HG03571 (cell line): Measurements from ENCODE around the gene NTSR1.

Experiments used
- ATAC-seq: cut with Tn5 transposase; IDR thresholded peaks from one replicate; pipeline ENCODE4 v1.9.1; 2021; ENCODE audit not compliant: unreplicated experiment

The NTSR1 gene

DNA sequence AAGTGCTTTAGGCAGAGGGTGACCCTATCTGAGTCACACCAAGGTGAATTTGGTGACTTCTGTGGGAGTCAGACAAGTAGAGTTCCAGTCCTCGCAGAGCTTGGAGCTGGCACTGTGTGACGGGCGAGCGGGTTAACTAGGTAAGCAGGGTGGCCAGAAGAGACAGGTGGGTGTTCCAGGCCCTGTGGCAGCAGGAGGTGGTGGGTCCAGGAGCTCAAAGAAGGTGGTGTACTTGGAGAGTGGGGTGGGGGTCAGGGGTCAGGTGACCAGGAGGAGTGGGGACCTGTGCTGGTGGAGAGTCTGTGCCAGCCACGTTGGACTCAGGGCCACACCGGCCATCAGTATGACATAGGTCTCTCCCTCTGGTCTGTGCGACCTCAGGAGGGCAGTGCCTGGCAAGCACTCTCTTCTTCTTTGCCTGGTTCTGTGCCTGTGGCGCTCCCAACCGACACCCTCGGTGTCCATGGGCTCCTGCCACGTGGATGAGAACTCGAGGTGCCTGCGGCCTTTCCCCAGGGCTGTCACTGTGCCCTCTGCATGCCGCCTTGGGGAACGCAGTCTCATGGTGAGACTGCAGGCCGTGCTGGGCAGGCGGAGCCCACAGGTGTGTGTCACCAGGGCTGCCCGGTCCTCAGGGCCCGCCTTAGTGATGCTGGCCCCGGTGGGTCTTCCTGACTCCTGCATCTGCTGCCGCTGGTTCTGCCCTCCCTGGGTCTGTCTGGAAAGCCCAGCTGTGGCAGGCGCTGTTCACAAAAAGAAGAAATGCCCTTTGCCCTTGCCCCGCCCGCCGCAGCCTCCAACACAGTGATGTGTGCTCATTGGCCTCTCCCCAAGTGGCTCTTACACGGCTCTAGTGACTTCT lies 89.3 kb downstream of the NTSR1 start:
- ATAC-seq: no peak

DNA sequence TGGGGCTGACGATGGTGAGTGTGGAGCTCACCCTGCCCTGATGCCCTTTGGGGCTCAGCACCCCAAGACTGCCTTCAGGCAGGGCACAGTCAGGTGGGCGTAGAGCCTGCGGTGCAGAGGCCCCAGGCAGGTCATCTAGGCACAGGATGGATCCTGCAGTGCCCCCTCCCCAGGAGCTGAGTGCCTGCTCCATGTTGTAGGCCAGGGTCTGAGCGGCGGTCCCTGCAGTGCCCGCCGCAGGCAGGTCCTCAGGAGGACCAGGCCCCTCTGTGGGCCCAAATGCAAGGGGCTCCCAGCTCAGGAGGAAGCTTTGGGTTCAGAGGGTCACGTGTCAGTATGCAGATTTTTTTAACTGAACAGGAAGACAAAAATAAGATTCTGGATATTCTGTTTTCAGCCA lies 90.4 kb downstream of the NTSR1 start:
- no peak for ATAC-seq

DNA sequence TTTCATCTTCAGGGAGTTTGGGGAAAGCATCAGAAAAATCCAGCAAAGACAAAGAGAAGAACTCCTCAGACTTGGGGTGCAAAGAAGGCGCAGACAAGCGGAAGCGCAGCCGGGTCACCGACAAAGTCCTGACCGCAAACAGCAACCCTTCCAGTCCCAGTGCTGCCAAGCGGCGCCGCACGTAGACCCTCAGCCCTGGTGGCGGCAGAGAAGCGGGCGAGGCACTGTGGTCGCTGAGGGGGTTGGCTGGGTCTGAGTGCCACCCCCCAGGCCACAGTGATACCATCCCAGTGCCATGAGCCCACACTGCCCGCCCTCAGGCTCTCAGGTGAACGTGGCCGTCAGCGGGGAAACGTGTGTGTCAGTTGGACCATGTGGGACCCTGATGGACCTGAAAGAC lies 90.8 kb downstream of the NTSR1 start:
- no peak for ATAC-seq

DNA sequence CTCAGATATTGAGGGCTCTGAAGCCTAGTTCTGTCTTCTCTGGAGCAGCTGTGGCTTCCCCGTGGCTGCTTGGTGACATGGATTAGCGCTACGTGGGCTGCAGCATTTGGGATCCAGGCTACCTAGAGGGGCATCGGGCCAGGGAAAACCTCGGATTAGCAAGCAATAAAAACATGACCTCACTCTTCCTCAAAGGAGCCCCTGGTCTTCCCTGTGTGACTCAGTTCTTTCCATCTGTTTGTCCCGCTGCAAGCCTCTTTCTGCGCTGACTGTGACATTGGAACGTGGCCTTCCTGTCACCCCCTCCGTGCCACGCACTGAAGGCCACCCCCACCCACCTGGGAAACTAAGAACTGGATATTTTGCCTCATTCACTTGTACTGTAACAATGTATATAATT lies 91.2 kb downstream of the NTSR1 start:
- no peak for ATAC-seq

DNA sequence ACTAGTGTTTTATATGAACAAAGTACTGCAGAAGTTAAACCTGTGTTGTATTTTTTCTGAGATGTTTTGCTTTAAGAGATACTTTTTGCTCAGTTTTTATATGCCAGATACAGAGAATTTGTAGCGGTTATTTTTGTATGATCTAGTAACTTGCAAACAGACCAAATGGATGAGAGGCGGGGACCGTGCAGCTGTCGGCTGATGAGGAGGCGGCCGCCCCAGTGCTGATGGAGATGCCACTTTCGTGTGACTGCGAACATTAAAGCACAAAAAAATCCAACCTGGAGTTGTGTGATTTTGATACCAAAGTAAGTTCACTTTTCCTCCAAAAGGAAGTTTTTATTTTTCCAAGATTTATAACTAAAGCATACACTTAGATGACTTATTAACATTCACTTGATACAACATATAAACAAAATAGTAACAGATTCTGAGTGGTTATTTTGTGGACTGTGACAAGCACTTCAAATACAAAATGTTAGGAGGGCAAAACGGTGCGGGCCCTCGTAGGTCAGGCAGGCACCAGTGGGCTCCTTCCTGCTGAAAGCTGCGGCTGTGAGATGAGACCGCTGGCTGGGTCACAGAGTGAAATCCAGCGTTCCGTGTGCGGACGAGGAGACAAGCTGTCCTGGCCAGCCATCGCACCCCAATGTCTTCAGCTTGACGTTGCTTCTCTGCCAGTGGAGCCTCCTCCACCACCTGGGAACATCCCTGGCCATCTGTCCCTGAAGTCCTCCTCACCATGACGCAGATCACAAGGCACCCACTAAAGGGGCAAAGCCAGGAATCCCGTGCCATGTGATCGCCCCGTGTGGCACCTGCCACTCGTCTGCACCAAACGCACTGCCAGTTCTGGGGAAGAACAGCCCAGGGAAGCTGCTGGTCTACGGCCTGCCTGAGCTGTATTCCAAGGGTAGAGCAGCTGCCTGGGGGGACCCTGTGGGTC lies 92.0 kb downstream of the NTSR1 start:
- ATAC-seq: no peak

DNA sequence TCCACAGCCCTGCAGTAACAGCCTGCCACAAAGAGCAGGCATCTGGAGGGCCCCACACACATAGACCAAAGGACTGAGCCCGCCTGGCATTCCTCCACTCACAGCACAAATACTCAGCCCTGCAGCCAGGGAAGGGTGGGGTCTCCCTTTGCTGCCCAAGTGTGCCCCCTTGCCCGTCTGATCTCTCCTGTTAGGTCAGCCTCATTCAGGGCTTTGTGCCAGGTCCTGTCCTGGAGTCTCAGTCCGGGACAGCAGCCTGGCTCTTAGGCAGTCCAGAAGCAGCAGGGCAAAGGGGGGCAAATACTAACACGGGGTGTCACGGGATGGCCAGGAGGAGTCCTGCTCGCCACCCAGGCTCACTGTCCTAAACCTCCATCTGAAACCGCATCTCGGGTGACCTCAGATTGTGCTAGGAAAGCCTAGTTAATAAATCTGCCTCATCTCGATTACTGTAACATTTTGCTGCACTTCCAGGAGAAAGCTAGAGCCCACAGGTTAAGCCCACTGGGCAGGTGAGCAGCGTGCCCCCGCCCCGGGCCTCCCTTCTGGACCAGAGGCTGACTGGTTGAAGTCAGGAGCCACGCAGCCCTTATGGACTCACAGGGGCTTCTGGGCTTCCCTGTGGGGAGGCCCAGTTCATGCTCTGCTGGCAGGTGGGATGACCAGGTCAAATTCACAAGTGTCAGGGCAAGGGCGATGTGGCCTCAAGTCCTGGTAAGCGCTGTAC lies 92.8 kb downstream of the NTSR1 start:
- ATAC-seq: no peak

DNA sequence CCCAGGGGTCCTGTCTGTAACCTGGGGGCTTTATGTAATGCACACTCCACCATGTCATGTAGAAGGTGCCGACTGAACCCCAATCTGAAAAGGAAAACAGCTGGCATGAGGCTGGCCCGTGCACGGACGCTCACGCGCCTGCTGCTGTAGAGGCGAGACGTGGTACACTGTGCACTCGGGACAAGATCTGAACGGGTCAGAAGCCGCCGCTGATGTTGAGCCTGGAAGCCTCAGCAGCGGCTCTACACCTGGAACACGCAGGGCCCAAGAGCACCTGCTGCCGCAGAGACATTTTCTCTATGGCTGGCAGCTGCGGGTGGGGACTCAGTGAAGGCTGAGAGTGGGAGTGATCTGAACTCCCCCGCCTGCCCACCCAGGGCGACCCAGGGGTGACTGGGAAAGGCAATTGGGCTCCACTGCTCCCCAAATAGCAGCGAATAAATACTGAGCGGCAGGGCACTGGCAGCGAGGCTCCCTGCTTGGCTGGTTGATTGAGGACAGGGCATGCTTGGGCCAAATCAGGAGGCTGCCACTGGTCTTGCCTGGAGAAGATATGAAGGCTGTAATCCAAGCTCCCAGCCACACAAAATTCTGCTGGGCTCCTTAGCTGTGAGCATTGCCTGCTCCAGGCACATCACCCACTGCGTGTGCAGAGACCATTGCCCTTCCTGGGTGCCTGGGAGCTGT lies 93.5 kb downstream of the NTSR1 start:
- ATAC-seq: no peak

DNA sequence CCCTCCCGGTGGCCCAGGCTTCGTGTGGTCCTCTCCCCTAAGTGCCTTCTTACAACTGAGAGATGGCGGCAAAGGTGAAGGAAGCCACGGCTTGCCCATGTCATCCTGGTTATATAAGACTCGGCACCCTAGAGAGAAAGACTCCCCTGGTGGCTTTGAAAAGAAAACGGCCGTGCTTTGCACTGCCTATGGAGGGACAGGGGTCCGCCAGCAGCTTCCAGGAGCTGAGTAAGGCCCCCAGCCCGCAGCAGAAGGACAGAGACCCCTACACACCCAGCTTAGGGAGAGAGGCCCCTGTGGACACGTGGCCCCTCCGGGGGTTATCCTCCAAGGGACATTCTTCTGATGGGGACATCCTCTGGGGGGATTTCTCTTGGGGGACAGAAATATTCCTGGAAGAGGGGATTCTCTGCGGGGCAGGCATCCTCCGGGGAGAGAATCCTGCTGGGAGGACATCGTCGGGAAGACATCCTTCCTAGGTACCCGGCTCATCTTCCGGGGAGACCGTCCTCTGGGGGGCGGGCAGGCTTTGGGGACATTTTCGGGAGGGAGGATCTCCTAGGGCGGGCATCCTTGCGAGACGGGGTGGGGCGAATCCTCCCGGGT lies 95.5 kb downstream of the NTSR1 start:
- ATAC-seq: no peak

DNA sequence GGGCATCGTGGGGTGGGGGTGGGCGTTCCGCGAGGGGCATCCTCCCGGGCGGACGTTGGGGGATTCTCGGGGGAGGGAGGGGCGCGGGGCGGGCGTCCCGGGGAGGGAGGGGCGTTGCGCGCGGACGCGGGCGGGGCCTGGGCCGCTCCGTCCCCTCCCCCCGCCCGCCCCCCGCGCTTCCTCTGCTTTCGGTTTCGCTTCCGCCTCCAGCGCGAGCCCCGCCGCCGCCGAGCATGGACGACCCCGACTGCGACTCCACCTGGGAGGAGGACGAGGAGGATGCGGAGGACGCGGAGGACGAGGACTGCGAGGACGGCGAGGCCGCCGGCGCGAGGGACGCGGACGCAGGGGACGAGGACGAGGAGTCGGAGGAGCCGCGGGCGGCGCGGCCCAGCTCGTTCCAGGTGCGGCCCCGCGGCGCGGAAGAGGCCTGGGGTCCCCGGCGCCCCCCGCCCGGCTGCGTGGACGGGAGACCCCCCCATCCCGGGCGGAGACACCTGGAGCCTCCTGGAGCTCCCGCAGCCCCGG lies 96.1 kb downstream of the NTSR1 start, which contains the start of gene OGFR:
Gene OGFR (plus strand): TSS at position 209 of the 528 bp plus-strand sequence. CDS start 25 bp downstream, at position 234.
- ATAC-seq: no peak

DNA sequence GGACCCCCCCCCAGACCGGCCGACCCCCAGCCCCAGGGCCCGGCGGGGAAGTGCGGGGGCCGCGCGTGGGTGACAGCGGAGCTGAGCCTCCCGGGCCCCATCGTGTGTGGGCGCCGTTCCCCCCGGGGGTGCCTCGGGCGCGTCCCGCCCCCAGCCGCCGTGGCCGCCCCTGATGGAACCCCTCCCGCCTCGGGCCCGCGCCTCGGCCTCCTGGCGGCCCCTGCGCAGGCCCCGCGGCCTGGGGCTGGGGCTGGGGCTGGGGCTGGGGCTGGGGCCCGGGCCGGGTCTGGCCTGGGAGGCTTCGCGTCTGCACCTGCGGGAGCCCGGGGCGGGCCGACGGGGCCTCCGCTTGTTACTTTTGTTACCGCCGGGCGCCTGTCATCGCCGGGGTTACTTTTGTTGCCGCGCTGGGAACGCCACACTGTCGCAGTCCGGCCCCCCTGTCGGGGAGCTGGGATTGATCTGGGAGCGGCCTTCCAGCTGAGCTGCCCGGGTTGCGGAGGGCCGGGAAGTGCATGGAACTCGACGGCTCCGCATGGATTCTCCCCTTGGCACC lies 96.6 kb downstream of the NTSR1 start:
- ATAC-seq: no peak

DNA sequence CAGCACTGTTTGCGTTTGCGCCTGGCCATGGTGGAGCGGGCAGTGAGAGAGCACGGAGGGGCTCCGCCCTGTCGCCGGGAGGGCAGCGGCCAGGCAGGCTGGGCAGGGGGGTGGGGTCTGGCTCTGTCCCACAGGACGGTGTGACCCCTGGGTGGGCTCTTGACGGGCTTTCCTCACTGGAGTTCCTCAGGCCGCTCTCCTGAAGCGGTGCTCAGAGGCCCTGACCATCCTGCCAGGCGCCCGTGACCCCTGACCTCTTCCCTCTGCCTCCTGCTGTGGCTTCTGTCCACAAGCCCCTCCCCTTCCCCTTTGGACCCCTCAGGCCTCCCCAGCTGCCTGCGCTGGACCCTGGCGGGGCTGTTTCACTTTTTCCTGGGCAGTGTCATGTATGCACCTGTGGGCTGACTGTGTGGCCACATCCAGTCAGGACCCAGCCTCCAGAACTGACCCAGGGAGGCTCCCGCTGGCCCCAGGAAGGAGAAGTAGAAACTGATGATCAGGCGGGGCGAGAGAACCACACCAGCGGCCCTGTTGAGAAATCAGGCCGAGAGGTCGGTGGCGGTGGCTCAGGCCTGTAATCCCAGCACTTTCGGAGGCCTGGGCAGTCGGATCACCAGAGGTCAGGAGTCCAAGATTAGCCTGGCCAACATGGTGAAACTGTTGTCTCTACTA lies 97.2 kb downstream of the NTSR1 start:
- no peak for ATAC-seq

DNA sequence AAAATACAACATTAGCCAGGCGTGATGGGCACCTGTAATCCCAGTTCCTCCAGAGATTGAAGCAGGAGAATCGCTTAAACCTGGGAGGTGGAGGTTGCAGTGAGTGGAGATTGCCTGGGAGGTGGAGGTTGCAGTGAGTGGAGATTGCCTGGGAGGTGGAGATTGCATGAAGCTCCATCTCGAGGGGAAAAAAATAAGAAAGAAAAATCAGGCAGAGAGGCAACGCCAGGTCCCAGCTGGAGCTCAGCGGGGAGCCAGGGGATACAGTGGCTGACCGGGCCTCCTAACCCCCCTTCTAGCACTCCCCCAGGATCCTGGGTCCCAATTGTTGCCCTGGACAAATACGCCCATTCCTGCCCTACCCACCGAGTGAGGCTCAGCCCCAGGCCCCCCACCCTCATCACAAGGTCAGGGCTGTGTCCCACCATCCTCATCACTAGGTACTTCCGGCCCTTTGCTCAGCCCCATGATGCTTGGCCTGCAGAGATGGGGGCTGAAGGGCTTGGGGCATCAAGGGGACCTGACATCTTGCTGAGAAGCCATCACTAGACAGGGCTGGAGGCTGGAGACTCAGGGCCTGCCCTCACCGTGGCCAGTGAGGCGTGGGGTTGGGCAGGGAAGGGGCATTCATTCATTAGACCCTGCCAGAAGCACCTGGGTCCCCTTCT lies 97.9 kb downstream of the NTSR1 start:
- no peak for ATAC-seq

DNA sequence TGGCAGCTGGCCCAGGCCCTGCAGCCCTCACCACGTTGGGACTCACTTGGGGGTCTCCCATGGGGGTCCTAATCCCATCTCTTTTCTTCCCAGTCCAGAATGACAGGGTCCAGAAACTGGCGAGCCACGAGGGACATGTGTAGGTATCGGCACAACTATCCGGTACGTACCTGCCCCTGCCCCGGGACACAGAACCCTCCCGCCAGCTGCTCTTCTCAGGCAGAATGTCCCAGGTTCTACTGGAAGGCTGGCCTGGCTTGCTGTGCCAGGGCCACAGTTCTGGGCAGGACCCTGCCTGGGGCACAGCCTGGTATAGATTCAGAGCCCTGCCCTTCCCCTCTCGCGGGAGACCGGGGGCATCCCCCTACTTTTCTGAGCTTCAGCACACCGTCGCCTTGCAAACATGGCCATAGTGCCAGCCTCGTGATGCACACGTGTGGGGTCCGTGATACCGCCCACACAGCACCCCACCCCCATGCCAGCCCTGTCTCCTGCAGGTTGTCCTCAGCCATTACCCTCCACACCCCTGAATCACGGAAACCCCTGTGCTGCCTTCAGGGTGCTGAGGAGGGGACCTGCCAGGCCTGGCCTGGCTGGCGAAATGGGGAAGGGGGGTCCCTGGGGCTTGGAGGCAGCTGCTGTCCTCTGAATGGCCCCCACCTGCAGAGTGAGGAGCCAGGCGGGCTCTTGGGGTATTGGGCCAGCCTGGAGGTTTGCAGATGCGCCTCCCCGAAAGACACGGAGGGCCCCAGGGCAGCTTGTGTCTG lies 99.0 kb downstream of the NTSR1 start:
- ATAC-seq: no peak

DNA sequence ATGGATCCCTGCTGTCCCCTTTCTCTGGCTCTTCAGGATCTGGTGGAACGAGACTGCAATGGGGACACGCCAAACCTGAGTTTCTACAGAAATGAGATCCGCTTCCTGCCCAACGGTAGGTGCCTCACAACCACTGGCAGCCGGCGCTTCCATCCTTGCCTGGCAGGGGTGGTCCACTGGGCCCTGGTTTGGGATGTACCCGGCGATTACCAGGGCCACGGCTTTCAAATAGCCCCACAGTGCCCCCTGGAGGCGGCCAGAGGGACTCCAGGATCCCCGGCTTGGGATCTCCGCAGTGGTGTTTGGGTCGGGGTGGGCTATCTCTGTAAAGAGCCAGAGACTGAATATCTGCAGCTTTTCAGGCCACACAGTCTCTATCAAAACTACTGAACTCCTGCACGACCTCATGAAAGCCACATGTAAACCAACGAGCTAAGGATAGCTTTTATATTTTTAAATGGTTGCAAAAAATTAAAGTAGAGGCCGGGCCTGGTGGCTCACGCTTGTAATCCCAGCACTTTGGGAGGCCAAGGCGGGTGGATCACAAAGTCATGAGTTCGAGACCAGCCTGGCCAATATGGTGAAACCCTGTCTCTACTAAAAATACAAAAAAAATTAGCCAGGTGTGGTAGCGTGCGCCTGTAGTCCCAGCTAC lies 99.7 kb downstream of the NTSR1 start:
- ATAC-seq: no peak

DNA sequence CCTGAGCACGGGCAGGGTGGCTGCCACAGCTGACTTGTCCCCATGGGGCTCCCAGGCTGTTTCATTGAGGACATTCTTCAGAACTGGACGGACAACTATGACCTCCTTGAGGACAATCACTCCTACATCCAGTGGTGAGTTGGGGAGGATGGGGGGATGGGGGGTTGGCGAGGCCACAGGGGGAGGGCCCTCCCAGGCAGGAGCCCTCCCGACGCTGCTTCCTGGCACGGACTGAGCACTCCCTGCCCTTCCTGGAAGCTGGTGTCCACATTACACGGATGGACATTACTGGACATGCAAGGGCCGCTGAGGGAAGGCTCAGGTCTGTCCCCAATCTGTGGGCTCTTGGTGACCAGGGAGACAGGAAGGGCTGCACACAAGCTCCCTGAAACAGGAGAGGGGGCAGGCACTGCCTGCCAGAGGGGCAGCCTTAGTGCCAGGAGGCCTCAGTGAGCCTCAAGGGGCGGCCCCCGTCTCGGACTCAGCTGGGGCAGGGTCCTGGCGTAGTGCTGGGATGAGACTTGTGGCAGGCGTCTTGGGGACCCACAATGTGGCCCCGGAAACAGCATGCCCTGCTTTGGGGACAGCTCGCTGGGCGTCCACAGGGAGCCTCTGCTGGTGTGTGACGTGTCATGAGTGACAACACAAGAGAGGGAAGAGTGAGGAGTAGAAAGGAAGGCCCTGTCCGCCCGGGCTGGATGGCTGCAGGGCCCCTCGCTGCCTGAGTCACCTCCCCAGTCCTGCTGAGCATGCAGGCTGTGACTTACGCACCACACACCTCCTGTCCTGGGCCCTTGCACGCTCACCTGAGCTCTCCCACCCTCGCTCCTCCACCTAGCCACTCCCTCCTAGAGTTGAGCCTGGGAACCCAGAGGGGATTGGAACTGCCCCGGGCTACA lies 101.1 kb downstream of the NTSR1 start:
- ATAC-seq: no peak

DNA sequence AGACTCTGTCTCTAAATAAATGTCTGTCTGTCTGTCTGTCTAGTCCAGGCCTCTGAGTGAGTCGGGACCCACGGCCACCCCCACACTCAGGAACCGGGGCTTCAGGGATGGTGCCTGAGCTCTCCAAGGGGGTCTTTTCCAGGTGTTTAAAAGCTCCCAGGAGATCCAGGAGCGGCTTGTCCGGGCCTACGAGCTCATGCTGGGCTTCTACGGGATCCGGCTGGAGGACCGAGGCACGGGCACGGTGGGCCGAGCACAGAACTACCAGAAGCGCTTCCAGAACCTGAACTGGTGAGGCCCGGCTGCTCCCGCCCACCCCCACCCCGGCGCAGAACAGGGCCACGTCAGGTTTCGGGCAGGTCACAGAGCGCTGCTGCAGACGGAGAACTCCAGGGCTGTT lies 102.7 kb downstream of the NTSR1 start:
- ATAC-seq: no peak
